Activated T-helper 1 cell treated with anti-CD3 and anti-CD28 coated beads, Interleukin-2, amount 50 U/mL, for 16 hours (primary cell): ENCODE data around the gene UCHL5.
A peak's percentile ranks its signal among the peaks of the same experiment; 100 is the strongest.

ENCODE experiments used
- DNase-seq, 2 donors: peaks; one replicate each; pipeline ENCODE4 v3.0.0-alpha.2; 2020; ENCODE audit warnings: low read depth in 1 of 2, low spot score in 1 of 2

Gene UCHL5

GRCh38 chr1:193059282-193060114 is at the start of gene UCHL5, which contains the start of gene RO60:
Gene UCHL5 (minus strand): TSS chr1:193059360. CDS start chr1:193059260, 100 bp downstream.
Gene RO60 (plus strand): TSS chr1:193059612. CDS start chr1:193069055, 9,443 bp downstream.
- DNase-seq = peak; percentile 86 to 90

- no peak for DNase-seq
Measured at GRCh38 chr1:193108471-193108870, 49.3 kb upstream of the UCHL5 start.

- no peak for DNase-seq
Measured at GRCh38 chr1:193105821-193106177, 46.6 kb upstream of the UCHL5 start.

- peak; percentile 29 to 45 for DNase-seq
Measured at GRCh38 chr1:193104907-193105820, 46.0 kb upstream of the UCHL5 start, which contains the start of gene GLRX2. Gene GLRX2 (minus strand): TSS chr1:193105414. CDS start chr1:193105382, 32 bp downstream.

- DNase-seq = peak in 1 of 2 donors; percentile 3
Measured at GRCh38 chr1:193104502-193104906, 45.3 kb upstream of the UCHL5 start.

GRCh38 chr1:193103759-193104501 is 44.8 kb upstream of the UCHL5 start:
- DNase-seq = no peak

GRCh38 chr1:193102662-193103061 is 43.5 kb upstream of the UCHL5 start:
- DNase-seq = no peak

GRCh38 chr1:193094112-193094511 is 35.0 kb upstream of the UCHL5 start:
- no peak for DNase-seq

- DNase-seq = no peak
Measured at GRCh38 chr1:193090865-193091264, 31.7 kb upstream of the UCHL5 start.

GRCh38 chr1:193087893-193088292 is 28.7 kb upstream of the UCHL5 start:
- no peak for DNase-seq

GRCh38 chr1:193086342-193086741 is 27.2 kb upstream of the UCHL5 start:
- no peak for DNase-seq

- no peak for DNase-seq
Measured at GRCh38 chr1:193085263-193085662, 26.1 kb upstream of the UCHL5 start.

GRCh38 chr1:193083365-193084088 is 24.4 kb upstream of the UCHL5 start:
- DNase-seq = no peak

GRCh38 chr1:193079187-193079586 is 20.0 kb upstream of the UCHL5 start:
- no peak for DNase-seq

- DNase-seq = no peak
Measured at GRCh38 chr1:193077991-193078390, 18.8 kb upstream of the UCHL5 start.

GRCh38 chr1:193070942-193071341 is 11.8 kb upstream of the UCHL5 start:
- DNase-seq = no peak

GRCh38 chr1:193070386-193070753 is 11.2 kb upstream of the UCHL5 start:
- DNase-seq = no peak

- DNase-seq = no peak
Measured at GRCh38 chr1:193069748-193070385, 10.7 kb upstream of the UCHL5 start.

GRCh38 chr1:193068013-193068412 is 8.9 kb upstream of the UCHL5 start:
- DNase-seq = no peak

- no peak for DNase-seq
Measured at GRCh38 chr1:193066606-193067005, 7.4 kb upstream of the UCHL5 start.
